Mesenteric fat pad (tissue), 1 donor: Measurements from ENCODE around the gene ENOX1. TPM values are rescaled to one million over a fixed set of nuclear protein-coding genes. Genes with fewer than 3 reads are reported as not detected.

ENCODE experiments used
- DNase-seq: peaks from one replicate; pipeline ENCODE4 v3.0.0-alpha.2; 2020; ENCODE audit warnings: low spot score
- total RNA-seq: library from RNA; stranded (reverse); fragmentation: NEBNext Ultra II Directional; extraction: Animal tissue kit (Norgen Biotek cat#: 25700); gene quantifications from one replicate; pipeline ENCODE4 v1.2.1, GENCODE V29; 2021
- donor health status: DM: yes; HTN: yes; CAD: no.

The ENOX1 gene
- total RNA-seq, 1 donor from 2014 or later, result 8.2 TPM

- no peak for DNase-seq
Observed at GRCh38 chr13:43611281-43612273, 175.2 kb downstream of the ENOX1 start.

DNA sequence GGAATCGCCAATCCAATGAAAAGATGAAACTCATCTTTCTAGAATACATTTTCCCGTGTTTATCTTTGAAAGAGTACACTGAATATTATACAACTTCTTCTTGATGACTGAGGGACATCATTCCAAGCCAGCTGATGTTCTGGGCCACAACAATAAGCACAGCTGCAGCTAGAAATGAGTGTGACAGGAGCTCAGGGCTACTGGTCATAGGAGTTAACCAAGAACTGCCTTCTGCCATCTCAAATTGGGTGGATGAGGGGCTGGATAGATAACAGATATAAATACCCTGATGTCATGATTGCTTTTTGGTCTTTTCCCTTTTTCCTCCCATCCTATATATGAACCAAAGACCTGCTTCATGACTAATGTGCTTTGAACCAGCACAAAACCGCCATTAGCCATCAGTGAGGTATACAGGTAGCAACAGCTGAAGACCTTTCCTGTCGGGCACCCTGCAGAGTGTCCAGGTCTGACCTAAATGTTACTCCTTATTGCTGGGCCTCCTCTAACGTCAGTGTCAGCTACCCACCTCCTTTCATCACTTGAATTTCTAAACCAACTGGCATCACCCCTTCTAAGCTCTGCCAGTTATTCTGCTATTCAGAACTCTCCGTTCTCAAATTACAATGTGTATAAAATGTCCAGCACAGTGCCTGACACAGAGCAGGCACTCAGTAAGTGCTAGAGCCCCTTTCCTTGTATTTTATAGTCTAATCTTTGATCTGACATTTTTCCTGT, 178.2 kb downstream of the ENOX1 start:
- no peak for DNase-seq

- no peak for DNase-seq
Observed at GRCh38 chr13:43597599-43597945, 189.2 kb downstream of the ENOX1 start.

DNA sequence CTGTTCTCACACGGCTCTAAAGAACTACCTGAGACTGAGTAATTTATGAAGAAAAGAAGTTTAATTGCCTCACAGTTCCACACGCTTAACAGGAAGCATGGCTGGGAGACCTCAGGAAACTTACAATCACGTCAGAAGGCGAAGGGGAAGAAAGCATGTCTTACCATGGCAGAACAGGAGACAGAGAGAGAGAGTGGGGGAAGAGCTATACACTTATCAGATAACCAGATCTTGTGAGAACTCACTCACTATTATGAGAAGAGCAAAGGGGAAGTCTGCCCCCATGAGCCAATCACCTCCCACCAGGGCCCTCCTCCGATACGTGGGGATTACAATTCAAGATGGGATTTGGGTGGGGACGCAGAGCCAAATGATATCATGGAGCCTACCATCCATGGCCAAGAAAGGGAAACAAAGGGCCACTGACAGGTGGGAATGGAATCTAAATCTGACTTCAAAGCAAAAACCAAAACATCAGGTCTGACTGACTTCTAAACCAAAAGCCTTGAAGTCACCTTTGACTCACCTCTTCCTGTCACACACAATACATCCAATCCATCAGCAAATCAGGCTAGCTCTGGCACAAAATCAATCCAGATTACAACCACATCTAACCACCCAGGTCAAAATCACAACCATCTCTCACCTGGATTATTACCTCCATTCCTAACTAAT, 189.7 kb downstream of the ENOX1 start:
- DNase-seq, result no peak

DNA sequence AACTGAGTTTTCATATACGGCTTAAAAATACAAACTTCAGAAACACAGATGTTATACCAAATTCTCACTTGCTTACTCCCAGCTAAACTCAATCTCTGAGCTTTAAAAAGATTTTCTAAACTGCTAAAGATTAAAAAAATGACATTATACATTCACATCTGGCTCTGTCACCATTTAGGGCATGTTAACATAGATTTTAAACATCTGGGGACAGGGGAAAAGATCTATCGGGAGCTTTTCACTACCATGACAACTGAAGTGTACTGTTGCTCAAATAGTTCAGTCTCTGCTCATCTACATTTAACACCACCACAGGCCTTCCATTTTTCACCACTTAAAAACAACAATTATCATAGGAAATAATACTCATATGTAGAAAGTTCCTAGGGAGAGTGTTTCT, 190.8 kb downstream of the ENOX1 start:
- DNase-seq, result no peak

DNA sequence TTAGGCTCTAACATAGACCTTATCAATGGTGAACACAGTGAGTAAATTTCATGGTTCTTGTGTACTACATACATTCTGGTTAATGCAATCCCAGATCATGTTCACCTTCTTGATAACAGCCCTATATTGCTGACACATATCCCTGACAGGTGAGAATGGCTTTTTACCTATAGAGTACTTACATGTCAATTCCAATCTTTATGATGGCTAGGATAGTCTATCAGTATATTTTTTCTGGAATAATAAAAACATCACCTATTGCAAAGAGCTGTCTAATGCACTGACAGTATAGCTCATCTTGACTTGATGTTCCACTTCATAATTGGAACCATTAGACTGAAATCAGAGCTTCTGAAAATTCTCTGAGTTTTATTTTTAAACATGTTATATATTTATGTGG, 199.4 kb downstream of the ENOX1 start:
- DNase-seq, result no peak

DNA sequence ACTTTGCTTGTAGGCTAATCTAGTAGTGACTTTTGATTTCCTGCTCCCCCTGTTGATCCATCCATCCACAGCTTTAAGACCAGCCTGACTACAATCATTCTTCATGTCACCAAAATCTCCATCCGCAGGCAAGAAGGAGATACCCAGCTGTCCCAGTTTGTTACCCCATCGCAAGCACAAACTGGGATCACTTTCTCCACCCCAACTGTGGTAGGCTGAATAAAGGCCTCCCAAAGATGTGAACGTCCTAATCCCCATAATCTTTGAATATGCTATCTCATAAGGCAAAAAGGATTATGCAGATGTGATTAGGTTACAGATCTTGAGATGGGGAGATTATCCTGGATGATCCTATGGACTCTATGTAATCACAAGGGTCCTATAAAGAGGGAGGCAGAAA, 202.0 kb downstream of the ENOX1 start:
- DNase-seq, result no peak

DNA sequence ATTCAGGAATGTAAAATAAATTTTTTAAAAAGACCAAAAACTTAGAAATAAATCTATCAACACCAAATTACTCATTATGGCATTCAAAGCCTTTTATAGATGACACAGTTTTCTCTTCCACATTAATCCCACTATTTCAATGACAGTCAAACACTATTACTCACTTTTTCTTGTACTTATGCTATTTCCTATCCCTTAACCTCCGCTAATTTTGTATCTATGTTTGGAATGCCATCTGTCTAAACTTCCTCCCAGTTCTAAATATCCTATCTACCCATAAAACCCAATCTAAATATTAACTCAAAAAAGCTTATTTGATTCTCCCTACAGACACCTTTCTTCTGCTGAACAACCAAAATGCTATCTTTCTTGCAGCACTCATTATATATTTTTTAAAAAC, 203.5 kb downstream of the ENOX1 start:
- DNase-seq, result no peak

- DNase-seq, result no peak
Observed at GRCh38 chr13:43580280-43580679, 206.5 kb downstream of the ENOX1 start.

DNA sequence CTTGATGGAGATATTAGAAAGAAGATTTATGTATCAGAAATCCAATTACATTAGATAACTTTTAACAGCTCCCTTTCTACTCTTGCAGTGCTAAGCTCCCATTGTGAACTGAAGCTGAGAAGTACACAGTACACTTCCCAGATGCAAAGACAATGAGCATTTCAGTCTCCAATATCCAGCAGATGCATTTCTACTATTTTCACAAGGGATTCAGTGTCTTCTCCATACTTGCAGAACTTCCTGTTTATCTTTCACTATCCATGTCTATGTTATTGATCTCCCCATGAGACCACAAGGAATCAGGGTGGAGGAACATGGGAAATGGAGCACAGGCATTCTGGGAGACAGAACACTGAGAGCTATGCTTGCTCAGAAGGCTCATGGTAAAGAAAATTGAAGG, 207.5 kb downstream of the ENOX1 start:
- DNase-seq, result no peak

DNA sequence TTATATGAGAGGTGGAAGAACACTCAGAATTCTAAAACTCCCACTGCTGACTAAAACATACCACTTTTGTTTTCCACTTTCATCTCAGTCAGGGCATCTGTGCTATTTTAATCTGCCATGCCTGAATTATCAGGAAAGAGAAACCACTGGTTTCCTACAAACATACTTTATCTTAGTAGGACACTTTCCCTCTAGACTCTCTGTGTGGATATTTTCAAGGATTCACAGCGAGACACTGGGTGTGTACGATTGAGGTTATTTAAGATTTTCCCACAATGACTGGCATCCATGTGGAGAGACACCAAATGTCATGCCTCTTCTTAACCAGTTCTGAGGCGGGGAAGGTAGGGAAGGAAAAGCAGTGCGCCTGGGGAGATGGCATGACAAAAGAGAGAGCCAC, 212.2 kb downstream of the ENOX1 start:
- DNase-seq, result no peak

GRCh38 chr13:43573802-43574514, 212.8 kb downstream of the ENOX1 start:
- DNase-seq, result no peak

DNA sequence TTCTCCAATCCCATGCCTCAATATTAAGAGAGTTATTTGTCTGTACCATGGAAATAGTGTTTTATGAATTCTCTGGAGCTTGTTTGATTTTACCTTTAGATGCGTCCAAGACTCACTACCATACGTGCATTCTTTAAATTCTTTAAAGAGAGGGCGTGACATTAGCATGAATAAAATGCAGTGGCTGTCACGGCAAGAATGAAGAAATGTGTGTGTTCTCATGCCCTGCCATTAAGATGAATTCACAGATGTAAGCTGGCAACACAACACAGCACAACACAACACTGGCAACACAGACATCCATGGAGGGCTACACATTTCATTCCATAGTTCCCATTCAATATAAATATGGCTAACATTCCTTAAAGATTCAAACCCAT, 213.4 kb downstream of the ENOX1 start:
- no peak for DNase-seq

- no peak for DNase-seq
Observed at GRCh38 chr13:43572656-43573360, 214.0 kb downstream of the ENOX1 start.

- no peak for DNase-seq
Observed at GRCh38 chr13:43569658-43570057, 217.1 kb downstream of the ENOX1 start.

- DNase-seq, result no peak
Observed at GRCh38 chr13:43567608-43568007, 219.2 kb downstream of the ENOX1 start.

GRCh38 chr13:43564952-43565351, 221.8 kb downstream of the ENOX1 start:
- DNase-seq, result no peak

DNA sequence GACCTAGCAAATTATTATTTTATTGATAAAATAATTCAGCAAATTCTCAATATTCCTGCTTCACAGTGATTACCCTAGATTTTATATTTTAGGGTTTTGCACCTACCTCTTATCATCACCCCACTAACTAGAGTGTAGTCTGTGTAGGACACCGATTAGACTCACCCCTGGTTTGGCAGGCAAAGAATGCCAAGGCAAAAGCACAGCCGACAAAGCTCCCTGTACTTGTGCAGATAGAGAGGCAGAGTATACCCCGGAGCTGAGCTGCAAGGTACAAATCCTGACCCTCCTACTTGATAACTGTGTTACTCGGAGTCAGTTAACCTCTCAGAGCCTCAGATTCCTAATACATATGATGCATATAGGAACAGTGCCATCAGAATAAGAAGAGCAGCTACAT, 225.7 kb downstream of the ENOX1 start:
- DNase-seq, result no peak

GRCh38 chr13:43558939-43559338, 227.8 kb downstream of the ENOX1 start:
- no peak for DNase-seq

- no peak for DNase-seq
Observed at GRCh38 chr13:43558326-43558725, 228.4 kb downstream of the ENOX1 start.

DNA sequence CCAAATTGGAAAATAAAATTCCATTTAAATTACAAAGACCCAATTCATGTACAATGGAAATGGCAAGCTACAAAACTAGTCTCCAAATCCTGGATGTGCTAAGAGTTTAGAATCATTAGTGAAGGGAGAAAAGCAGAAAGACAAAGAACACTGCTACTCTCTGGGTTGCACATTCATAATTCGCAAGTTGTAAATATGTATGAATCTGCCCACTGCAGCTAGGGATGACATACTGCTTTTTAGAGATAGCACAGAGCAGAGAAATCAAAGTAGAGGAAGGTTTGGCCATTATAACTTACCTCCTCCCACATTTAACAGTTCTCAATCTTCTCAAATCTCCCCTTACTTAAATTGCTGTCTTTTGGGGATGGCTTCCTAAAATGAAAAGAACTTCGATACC, 231.1 kb downstream of the ENOX1 start:
- DNase-seq, result no peak
